GM21723 (cell line): ENCODE measurements around the gene LZTS3.
"Not testable (repeated sequence)": the region's sequence is repeated elsewhere in the genome, so short reads cannot be mapped to it uniquely, and the experiment has no call there.

Experiments
- ATAC-seq: cut with Tn5 transposase; IDR thresholded peaks from one replicate; pipeline ENCODE4 v1.9.1; 2021; ENCODE audit warnings: mild to moderate bottlenecking, moderate library complexity; ENCODE audit not compliant: unreplicated experiment

Gene LZTS3

GRCh38 chr20:3150908-3151307 is 22.4 kb downstream of the LZTS3 start:
- no peak for ATAC-seq

GRCh38 chr20:3146732-3147341 is 26.5 kb downstream of the LZTS3 start:
- ATAC-seq, result no peak

GRCh38 chr20:3141757-3142156 is 31.6 kb downstream of the LZTS3 start:
- no peak for ATAC-seq

- no peak for ATAC-seq
Observed at GRCh38 chr20:3137492-3137891, 35.9 kb downstream of the LZTS3 start.

- ATAC-seq, result no peak
Observed at GRCh38 chr20:3135507-3136070, 37.8 kb downstream of the LZTS3 start.

GRCh38 chr20:3134151-3134550 is 39.2 kb downstream of the LZTS3 start:
- no peak for ATAC-seq

- ATAC-seq, result no peak
Observed at GRCh38 chr20:3133155-3133554, 40.2 kb downstream of the LZTS3 start.

GRCh38 chr20:3130051-3130600 is 43.2 kb downstream of the LZTS3 start:
- no peak for ATAC-seq

- no peak for ATAC-seq
Observed at GRCh38 chr20:3129094-3129493, 44.3 kb downstream of the LZTS3 start.

- no peak for ATAC-seq
Observed at GRCh38 chr20:3128275-3128984, 44.9 kb downstream of the LZTS3 start.

GRCh38 chr20:3126527-3126859 is 46.9 kb downstream of the LZTS3 start:
- no peak for ATAC-seq

- ATAC-seq, result not testable (repeated sequence)
Observed at GRCh38 chr20:3125776-3126526, 47.4 kb downstream of the LZTS3 start.

- ATAC-seq, result not testable (repeated sequence)
Observed at GRCh38 chr20:3124773-3125560, 48.4 kb downstream of the LZTS3 start.

- ATAC-seq, result not testable (repeated sequence)
Observed at GRCh38 chr20:3124163-3124562, 49.2 kb downstream of the LZTS3 start.

- ATAC-seq, result no peak
Observed at GRCh38 chr20:3123542-3123941, 49.8 kb downstream of the LZTS3 start.

- no peak for ATAC-seq
Observed at GRCh38 chr20:3121955-3122610, 51.3 kb downstream of the LZTS3 start.

- ATAC-seq, result no peak
Observed at GRCh38 chr20:3121271-3121911, 52.0 kb downstream of the LZTS3 start.

GRCh38 chr20:3119044-3119443 is 54.3 kb downstream of the LZTS3 start:
- ATAC-seq, result no peak

- ATAC-seq, result not testable (repeated sequence)
Observed at GRCh38 chr20:3117839-3118379, 55.4 kb downstream of the LZTS3 start.
